Neural progenitor cell (in vitro differentiated cells): ENCODE results near the gene BRCC3. TPM values are rescaled to one million over a fixed set of nuclear protein-coding genes. Genes with fewer than 3 reads are reported as not detected.
A peak's percentile ranks its signal among the peaks of the same experiment; 100 is the strongest.

Experiments
- DNase-seq: peaks from one replicate; pipeline ENCODE4 v3.0.0-alpha.2; 2016; ENCODE audit warnings: low spot score
- H2AFZ ChIP-seq: fragments of 200-600 bp; sonication (generic); replicated peaks from 2 replicates; pipeline ENCODE4 v1.6.1; 2016; ENCODE audit warnings: antibody characterized with exemption
- H3F3A ChIP-seq: fragments of 200-600 bp; sonication (generic); 2 replicates; pipeline ENCODE4 v1.6.1; 2016; ENCODE audit warnings: antibody characterized with exemption, low read depth
- H3K27ac ChIP-seq: fragments of 200-600 bp; sonication (generic); 2 replicates; pipeline ENCODE4 v1.5.1; 2016; ENCODE audit warnings: mild to moderate bottlenecking
- H3K27me3 ChIP-seq: fragments of 200-600 bp; sonication (generic); 2 replicates; pipeline ENCODE4 v1.6.1; 2016; ENCODE audit warnings: mild to moderate bottlenecking, moderate library complexity
- H3K36me3 ChIP-seq: fragments of 200-600 bp; sonication (generic); 2 replicates; pipeline ENCODE4 v1.5.1; 2016
- H3K4me1 ChIP-seq: fragments of 200-600 bp; sonication (generic); 2 replicates; pipeline ENCODE4 v1.6.1; 2016; ENCODE audit warnings: mixed run types
- H3K4me2 ChIP-seq: fragments of 200-600 bp; sonication (generic); 2 replicates; pipeline ENCODE4 v1.6.1; 2016
- H3K4me3 ChIP-seq: fragments of 200-600 bp; sonication (generic); 2 replicates; pipeline ENCODE4 v1.5.1; 2016
- H3K79me2 ChIP-seq: fragments of 200-600 bp; sonication (generic); 2 replicates; pipeline ENCODE4 v1.6.1; 2016; ENCODE audit warnings: low read depth
- H3K9ac ChIP-seq: fragments of 200-600 bp; sonication (generic); 2 replicates; pipeline ENCODE4 v1.6.1; 2016
- H3K9me3 ChIP-seq: fragments of 200-600 bp; sonication (generic); 2 replicates; pipeline ENCODE4 v1.5.1; 2016; ENCODE audit warnings: low read depth
- H4K20me1 ChIP-seq: fragments of 200-600 bp; sonication (generic); 2 replicates; pipeline ENCODE4 v1.6.1; 2016; ENCODE audit warnings: low read depth
- H3K27ac Mint-ChIP-seq: 3 replicates; pipeline ENCODE4 v1.8.0; 2021; ENCODE audit warnings: mixed read lengths
- H3K27me3 Mint-ChIP-seq: 2 replicates; pipeline ENCODE4 v1.8.0; 2022; ENCODE audit warnings: low read depth, mild to moderate bottlenecking, inconsistent platforms, moderate library complexity, mixed read lengths; ENCODE audit not compliant: insufficient read depth
- H3K36me3 Mint-ChIP-seq: 3 replicates; pipeline ENCODE4 v1.8.0; 2021; ENCODE audit warnings: mixed read lengths
- H3K4me1 Mint-ChIP-seq: 3 replicates; pipeline ENCODE4 v1.8.0; 2021; ENCODE audit warnings: mixed read lengths
- H3K4me3 Mint-ChIP-seq: 3 replicates; pipeline ENCODE4 v1.8.0; 2021; ENCODE audit warnings: mild to moderate bottlenecking, moderate library complexity, mixed read lengths
- H3K9me3 Mint-ChIP-seq: 3 replicates; pipeline ENCODE4 v1.8.0; 2020; ENCODE audit warnings: mixed read lengths
- CTCF ChIP-seq: fragments of 200-600 bp; sonication (generic); IDR thresholded peaks from 2 replicates; pipeline ENCODE4 v1.5.1; 2017; ENCODE audit warnings: antibody characterized with exemption, mild to moderate bottlenecking
- EZH2 ChIP-seq: fragments of 200-600 bp; sonication (generic); IDR thresholded peaks from 2 replicates; pipeline ENCODE4 v1.6.1; 2017; ENCODE audit warnings: antibody characterized with exemption, mild to moderate bottlenecking, moderate library complexity
- EZH2phosphoT487 ChIP-seq: fragments of 200-600 bp; sonication (generic); IDR thresholded peaks from 2 replicates; pipeline ENCODE4 v1.6.1; 2017; ENCODE audit warnings: antibody characterized with exemption
- total RNA-seq: library from RNA; depleted of rRNA; stranded (reverse); fragments of >200 nt; gene quantifications from 2 replicates; pipeline ENCODE4 v1.2.3, GENCODE V29; 2015; ENCODE audit warnings: low replicate concordance

Gene BRCC3
- total RNA-seq, 1 donor from 2014 or later, result 18.9 TPM

GRCh38 chrX:155026420-155026726 lies 44.9 kb upstream of the BRCC3 start:
- Mint-ChIP-seq H3K4me3 (peak overlapping the region; percentile 89), H3K27me3 (peaks cover 8% of the 10 kb centered on the region), H3K36me3 (no peaks in the 10 kb centered on the region), H3K27ac (peak overlapping the region; percentile 66), H3K4me1 (peaks cover 3% of the 10 kb centered on the region), H3K9me3 (peaks cover 6% of the 10 kb centered on the region)
- Histone ChIP-seq H3K27me3 (no peaks in the 10 kb centered on the region), H3K36me3 (no peaks in the 10 kb centered on the region), H3K79me2 (peaks cover 9% of the 10 kb centered on the region), H3K9me3 (no peaks in the 10 kb centered on the region), H3F3A (peaks cover 12% of the 10 kb centered on the region), H3K9ac (no peak overlapping the region), H3K4me3 (peak overlapping the region; percentile 75), H4K20me1 (no peaks in the 10 kb centered on the region), H2AFZ (no peak overlapping the region), H3K27ac (peak overlapping the region; percentile 90), H3K4me2 (peak overlapping the region; percentile 87), H3K4me1 (peaks cover 6% of the 10 kb centered on the region)
- no peak for TF ChIP-seq EZH2phosphoT487
- TF ChIP-seq EZH2, result no peak
- no peak for TF ChIP-seq CTCF
- DNase-seq, result no peak

- Mint-ChIP-seq H3K27ac (peak within 1 kb of the TSS; percentile 87), H3K4me3 (peak within 1 kb of the TSS; percentile 89), H3K36me3 (peaks cover 2% of the 10 kb centered on the region), H3K27me3 (peaks cover 8% of the 10 kb centered on the region), H3K9me3 (peaks cover 9% of the 10 kb centered on the region), H3K4me1 (peaks cover 3% of the 10 kb centered on the region)
- peak; percentile 93 for DNase-seq
- Histone ChIP-seq H4K20me1 (no peaks in the 10 kb centered on the region), H3F3A (peaks cover 12% of the 10 kb centered on the region), H3K4me3 (peak within 1 kb of the TSS; percentile 75), H3K4me1 (peaks cover 6% of the 10 kb centered on the region), H2AFZ (peak within 1 kb of the TSS; percentile 77), H3K79me2 (peaks cover 9% of the 10 kb centered on the region), H3K9ac (peak within 1 kb of the TSS; percentile 79), H3K36me3 (no peaks in the 10 kb centered on the region), H3K27ac (peak within 1 kb of the TSS; percentile 90), H3K9me3 (no peaks in the 10 kb centered on the region), H3K4me2 (peak within 1 kb of the TSS; percentile 87), H3K27me3 (no peaks in the 10 kb centered on the region)
- no peak for TF ChIP-seq EZH2
- TF ChIP-seq CTCF, result no peak
- TF ChIP-seq EZH2phosphoT487, result no peak
Measured at GRCh38 chrX:155026727-155027508, 44.4 kb upstream of the BRCC3 start, which contains the start of gene FUNDC2. Gene FUNDC2, plus strand, starts transcription at chrX:155026844. Its CDS starts 95 bp downstream, at chrX:155026939.

GRCh38 chrX:155027509-155028066 lies 43.7 kb upstream of the BRCC3 start:
- H3K27ac Mint-ChIP-seq, result peak overlapping the region; percentile 87
- TF ChIP-seq EZH2 (no peak), EZH2phosphoT487 (no peak), CTCF (no peak)
- H3K9me3 Mint-ChIP-seq, result peaks cover 9% of the 10 kb centered on the region
- Histone ChIP-seq H3K36me3 (no peaks in the 10 kb centered on the region), H3F3A (peaks cover 12% of the 10 kb centered on the region), H3K4me3 (peak overlapping the region; percentile 75), H3K4me2 (peak overlapping the region; percentile 87), H3K27ac (peak overlapping the region; percentile 90), H4K20me1 (no peaks in the 10 kb centered on the region), H3K4me1 (peaks cover 6% of the 10 kb centered on the region), H3K9ac (peak overlapping the region; percentile 79), H2AFZ (peak overlapping the region; percentile 77), H3K27me3 (no peaks in the 10 kb centered on the region), H3K9me3 (peaks cover 2% of the 10 kb centered on the region), H3K79me2 (peaks cover 9% of the 10 kb centered on the region)
- peak overlapping the region; percentile 88 for H3K4me3 Mint-ChIP-seq
- peaks cover 2% of the 10 kb centered on the region for H3K36me3 Mint-ChIP-seq
- H3K4me1 Mint-ChIP-seq, result peaks cover 3% of the 10 kb centered on the region
- H3K27me3 Mint-ChIP-seq, result peaks cover 8% of the 10 kb centered on the region
- no peak for DNase-seq
